HEK293 (cell line): ENCODE results near the gene WSCD2.

Source experiments
- CTCF ChIA-PET: fragments of 350-600 bp; formaldehyde crosslinking; extraction: SDS; loops from one replicate; lab custom pipeline; 2021; ENCODE audit warnings: antibody characterized with exemption; lab: Yijun Ruan, JAX
- POLR2A ChIA-PET: fragments of 300-600 bp; formaldehyde crosslinking; extraction: SDS; loops from one replicate; lab custom pipeline; 2020; ENCODE audit warnings: antibody characterized with exemption, inconsistent platforms; lab: Yijun Ruan, JAX
- H3K27ac ChIP-seq: fragments of 200-500 bp; sonication (Bioruptor generic); 2 replicates; pipeline ENCODE4 v1.5.1; 2014; ENCODE audit warnings: low read depth, low read length, control low read depth, inconsistent platforms; ENCODE audit errors: extremely low read depth
- H3K36me3 ChIP-seq, 2 experiments: fragments of 200-500 bp in 1 of 2; sonication (Bioruptor generic) in 1 of 2; 1 replicate in 1 of 2; 2 replicates in 1 of 2; pipeline ENCODE4 v1.5.1; 2014 to 2017; ENCODE audit warnings: inconsistent platforms in 2 of 2, low read length in 2 of 2; ENCODE audit not compliant: control insufficient read depth in 2 of 2, insufficient read depth in 1 of 2
- H3K4me1 ChIP-seq: fragments of 200-500 bp; sonication (Bioruptor generic); 2 replicates; pipeline ENCODE4 v1.5.1; 2014; ENCODE audit warnings: mild to moderate bottlenecking, low read length, inconsistent platforms; ENCODE audit not compliant: control insufficient read depth, insufficient read depth
- H3K4me3 ChIP-seq: 2 replicates; pipeline ENCODE4 v1.5.1; 2011; ENCODE audit warnings: low read depth, mild to moderate bottlenecking, control low read depth, low read length, moderate library complexity
- H3K9me3 ChIP-seq: fragments of 200-500 bp; sonication (Bioruptor generic); 2 replicates; pipeline ENCODE4 v1.5.1; 2014; ENCODE audit warnings: low read depth, low read length, inconsistent platforms; ENCODE audit not compliant: control insufficient read depth, insufficient read depth
- CTCF ChIP-seq: fragments of 450-650 bp; formaldehyde crosslinking; IDR thresholded peaks from 2 replicates; pipeline ENCODE4 v1.5.1; 2016; ENCODE audit warnings: missing biosample characterization, missing genetic modification characterization
- HOXC10 ChIP-seq: sonication (generic); formaldehyde crosslinking; IDR thresholded peaks from 2 replicates; pipeline ENCODE4 v1.8.1; 2023; ENCODE audit warnings: mild to moderate bottlenecking, missing genetic modification reagents
- KLF1 ChIP-seq: fragments of 450-650 bp; formaldehyde crosslinking; IDR thresholded peaks from 2 replicates; pipeline ENCODE4 v1.5.1; 2016; ENCODE audit warnings: missing biosample characterization, missing genetic modification characterization
- PATZ1 ChIP-seq: fragments of 450-650 bp; formaldehyde crosslinking; IDR thresholded peaks from 2 replicates; pipeline ENCODE4 v1.5.1; 2016; ENCODE audit warnings: missing biosample characterization, missing genetic modification characterization
- PRDM10 ChIP-seq: fragments of 450-650 bp; formaldehyde crosslinking; IDR thresholded peaks from 2 replicates; pipeline ENCODE4 v1.5.1; 2016; ENCODE audit warnings: missing biosample characterization, missing genetic modification characterization
- TCF7L2 ChIP-seq: IDR thresholded peaks from 2 replicates; pipeline ENCODE4 v1.6.1; 2011; ENCODE audit warnings: low read depth, mild to moderate bottlenecking, inconsistent platforms, low read length, moderate library complexity, borderline replicate concordance
- ZNF280D ChIP-seq: fragments of 450-650 bp; formaldehyde crosslinking; IDR thresholded peaks from 2 replicates; pipeline ENCODE4 v1.5.1; 2016; ENCODE audit warnings: missing biosample characterization, missing genetic modification characterization
- ZNF404 ChIP-seq: fragments of 450-650 bp; formaldehyde crosslinking; IDR thresholded peaks from 2 replicates; pipeline ENCODE4 v1.5.1; 2017; ENCODE audit warnings: missing biosample characterization, missing genetic modification characterization
- ZNF571 ChIP-seq: fragments of 450-650 bp; formaldehyde crosslinking; IDR thresholded peaks from 2 replicates; pipeline ENCODE4 v1.5.0; 2017; ENCODE audit warnings: missing biosample characterization, missing genetic modification characterization
- ZNF580 ChIP-seq: fragments of 450-650 bp; formaldehyde crosslinking; IDR thresholded peaks from 2 replicates; pipeline ENCODE4 v1.5.1; 2016; ENCODE audit warnings: missing biosample characterization, missing genetic modification characterization
- ZNF658 ChIP-seq: fragments of 450-650 bp; formaldehyde crosslinking; IDR thresholded peaks from 2 replicates; pipeline ENCODE4; 2016; ENCODE audit warnings: missing biosample characterization, missing genetic modification characterization
- ZNF76 ChIP-seq: fragments of 450-650 bp; formaldehyde crosslinking; IDR thresholded peaks from 2 replicates; pipeline ENCODE4; 2016; ENCODE audit warnings: low read depth, missing biosample characterization, missing genetic modification characterization, borderline replicate concordance
- TF ChIP-seq, protein P1 (sequence below): fragments of 450-650 bp; formaldehyde crosslinking; IDR thresholded peaks from 2 replicates; pipeline ENCODE4; 2016; ENCODE audit warnings: missing biosample characterization, missing genetic modification characterization

The WSCD2 gene

DNA sequence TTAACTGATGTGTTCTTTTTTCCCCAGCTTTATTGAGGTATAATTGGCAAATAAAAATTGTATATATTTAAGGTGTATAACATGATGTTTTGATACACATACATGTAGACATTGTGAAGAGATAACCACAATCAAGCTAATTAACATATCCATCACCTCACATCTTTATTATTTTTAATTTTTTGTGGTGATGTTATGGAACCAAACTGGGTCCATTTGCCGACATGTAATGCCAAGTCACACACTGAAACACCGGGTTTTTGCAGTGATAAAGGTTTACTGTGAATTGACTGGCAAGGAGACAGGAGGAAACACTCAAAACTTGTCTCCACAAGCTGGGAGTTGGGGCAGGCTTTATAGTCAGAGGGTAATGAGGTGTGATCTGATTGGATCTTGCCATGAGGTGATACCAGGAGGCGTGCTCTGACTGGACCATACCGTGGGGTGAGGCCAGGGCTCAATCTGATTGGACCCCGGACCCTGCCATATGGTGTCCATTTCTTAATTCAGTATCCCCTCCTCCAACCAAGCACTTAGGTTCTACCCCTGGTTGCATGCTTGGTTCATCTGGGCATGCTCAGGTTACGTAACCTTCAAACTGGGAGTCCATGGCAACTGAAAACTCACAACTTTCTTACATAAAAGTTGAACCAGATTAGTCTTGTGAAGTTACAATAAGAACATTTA lies 11.8 kb upstream of the WSCD2 start:
- Histone ChIP-seq H3K4me3 (no peak overlapping the region), H3K36me3 (no peaks in the 10 kb centered on the region), H3K9me3 (no peaks in the 10 kb centered on the region), H3K27ac (no peak overlapping the region), H3K4me1 (no peaks in the 10 kb centered on the region)
- ChIA-PET CTCF (interaction anchor here (0.5 kb wide), 1 partner anchor 996 kb away, joined by 3 read pairs; no protein-coding TSS in a partner anchor), POLR2A (no interaction called here)
- TF ChIP-seq ZNF571: no peak
- TF ChIP-seq ZNF280D (tag by site-specific recombination): no peak
- no peak for TF ChIP-seq ZNF76 (tag by site-specific recombination)
- no peak for TF ChIP-seq ZNF404
- no peak for TF ChIP-seq ZNF658 (tag by site-specific recombination)
- TF ChIP-seq TCF7L2: no peak
- TF ChIP-seq KLF1 (tag by site-specific recombination): no peak
- no peak for TF ChIP-seq PRDM10 (tag by site-specific recombination)
- TF ChIP-seq, protein P1, sequence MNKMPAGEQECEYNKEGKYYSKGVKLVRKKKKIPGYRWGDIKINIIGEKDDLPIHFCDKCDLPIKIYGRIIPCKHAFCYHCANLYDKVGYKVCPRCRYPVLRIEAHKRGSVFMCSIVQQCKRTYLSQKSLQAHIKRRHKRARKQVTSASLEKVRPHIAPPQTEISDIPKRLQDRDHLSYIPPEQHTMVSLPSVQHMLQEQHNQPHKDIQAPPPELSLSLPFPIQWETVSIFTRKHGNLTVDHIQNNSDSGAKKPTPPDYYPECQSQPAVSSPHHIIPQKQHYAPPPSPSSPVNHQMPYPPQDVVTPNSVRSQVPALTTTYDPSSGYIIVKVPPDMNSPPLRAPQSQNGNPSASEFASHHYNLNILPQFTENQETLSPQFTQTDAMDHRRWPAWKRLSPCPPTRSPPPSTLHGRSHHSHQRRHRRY (tag by site-specific recombination): no peak
- TF ChIP-seq HOXC10: no peak
- TF ChIP-seq ZNF580 (tag by site-specific recombination): no peak
- no peak for TF ChIP-seq CTCF (tag by site-specific recombination)
- TF ChIP-seq PATZ1 (tag by site-specific recombination): no peak
